Measurements from ENCODE around the gene DTNB. TPM values are rescaled to one million over a fixed set of nuclear protein-coding genes. Genes with fewer than 3 reads are reported as not detected.

DTNB gene
- total and polyA plus RNA-seq, 2 donors (not counting 1 experiment from before 2014, with no cell fraction given) = 25.7 to 37.3 TPM

- intact Hi-C loops (cut with micrococcal nuclease) = no loop called here
- Histone ChIP-seq H3K4me2 (replicated peaks; ENCODE audit: low read depth, low read length, poor library complexity, severe bottlenecking) (no peak overlapping the region), H3K9ac (ENCODE audit: low read length) (no peak overlapping the region), H3K27ac (ENCODE audit: low read length in 2 of 2) (no peak overlapping the region), H3K36me3 (replicated peaks in 1 of 2; ENCODE audit: control extremely low read depth in 1 of 2, control insufficient read depth in 1 of 2, extremely low read depth in 1 of 2, insufficient read depth in 2 of 2, low read length in 1 of 2) (no peaks in the 10 kb centered on the region), H4K20me1 (ENCODE audit: control insufficient read depth, insufficient read depth, low read length, poor library complexity, severe bottlenecking) (no peaks in the 10 kb centered on the region), H3K9me3 (ENCODE audit: control extremely low read depth in 1 of 3, control insufficient read depth in 2 of 3, insufficient read depth in 1 of 3, low read length in 2 of 3) (no peaks in the 10 kb centered on the region), H3K27me3 (replicated peaks in 1 of 4; ENCODE audit: control extremely low read depth in 1 of 4, control insufficient read depth in 3 of 4, insufficient read depth in 4 of 4, low read length in 3 of 4) (no peaks in the 10 kb centered on the region), H3K4me3 (ENCODE audit: control extremely low read depth in 1 of 5, extremely low read depth in 1 of 5, insufficient read depth in 1 of 5, low read depth in 2 of 5, low read length in 4 of 5) (no peak overlapping the region), H3K79me2 (ENCODE audit: control insufficient read depth, insufficient read depth, low read length) (no peaks in the 10 kb centered on the region), H3K4me1 (ENCODE audit: control insufficient read depth in 2 of 2, insufficient read depth in 2 of 2, low read length in 2 of 2) (no peaks in the 10 kb centered on the region), H2AFZ (ENCODE audit: insufficient read depth, low read depth, low read length, poor library complexity, severe bottlenecking) (no peak overlapping the region)
- DNase-seq (no peak), ATAC-seq (ENCODE audit: low read depth) (no peak)
- peaks cover 2% of the 10 kb centered on the region for H3K4me1 Mint-ChIP-seq
- H3K27ac Mint-ChIP-seq = no peak overlapping the region
- CTCF ChIA-PET = interaction anchor here (0.6 to 5.1 kb wide), 8 partner anchors 8 to 1540 kb away, joined by 3 to 155 read pairs (median 4); no protein-coding TSS in a partner anchor
- 96% methylated on average over 6 of the region's 9 CpGs for WGBS (ENCODE audit: insufficient coverage)
- no peaks in the 10 kb centered on the region for H3K9me3 Mint-ChIP-seq (ENCODE audit: insufficient read depth)
- H3K4me3 Mint-ChIP-seq = no peak overlapping the region
- H3K27me3 Mint-ChIP-seq = no peaks in the 10 kb centered on the region
- no peak for TF ChIP-seq CTCF (IDR thresholded peaks at IDR 0.05)
- TF ChIP-seq EZH2 (IDR thresholded peaks at IDR 0.05; ENCODE audit: borderline replicate concordance, insufficient read depth, low read depth, low read length, poor library complexity, severe bottlenecking) = no peak
- POLR2A ChIA-PET = no interaction called here
Measured at GRCh38 chr2:25701801-25702200, 28.4 kb upstream of the DTNB start.

DNA sequence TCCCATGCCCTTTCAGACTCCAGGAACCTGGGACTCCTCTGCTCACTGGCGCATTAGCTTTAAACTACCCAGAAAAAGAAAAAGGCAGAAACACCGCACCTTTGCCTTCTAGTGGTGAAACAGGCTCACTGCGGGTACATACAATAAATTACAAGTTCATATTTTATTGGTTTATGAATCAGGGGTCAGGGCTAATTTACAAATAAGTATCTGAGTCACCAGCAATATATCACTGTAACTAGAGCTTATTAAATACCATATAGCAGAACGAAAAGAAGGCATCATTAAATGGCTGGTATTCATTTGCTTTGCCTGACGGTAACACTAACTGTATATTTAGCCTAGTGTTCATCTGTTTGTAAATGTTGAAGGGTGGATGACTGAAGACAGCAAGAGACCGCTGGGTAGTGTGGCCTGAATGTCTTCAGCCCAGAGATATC, 26.9 kb upstream of the DTNB start:
- Histone ChIP-seq H3K27ac (ENCODE audit: low read length in 2 of 2) (no peak overlapping the region), H2AFZ (ENCODE audit: insufficient read depth, low read depth, low read length, poor library complexity, severe bottlenecking) (no peak overlapping the region), H3K36me3 (replicated peaks in 1 of 2; ENCODE audit: control extremely low read depth in 1 of 2, control insufficient read depth in 1 of 2, extremely low read depth in 1 of 2, insufficient read depth in 2 of 2, low read length in 1 of 2) (no peaks in the 10 kb centered on the region), H4K20me1 (ENCODE audit: control insufficient read depth, insufficient read depth, low read length, poor library complexity, severe bottlenecking) (no peaks in the 10 kb centered on the region), H3K9ac (ENCODE audit: low read length) (no peak overlapping the region), H3K4me3 (ENCODE audit: control extremely low read depth in 1 of 5, extremely low read depth in 1 of 5, insufficient read depth in 1 of 5, low read depth in 2 of 5, low read length in 4 of 5) (no peak overlapping the region), H3K79me2 (ENCODE audit: control insufficient read depth, insufficient read depth, low read length) (no peaks in the 10 kb centered on the region), H3K4me1 (ENCODE audit: control insufficient read depth in 2 of 2, insufficient read depth in 2 of 2, low read length in 2 of 2) (no peaks in the 10 kb centered on the region), H3K27me3 (replicated peaks in 1 of 4; ENCODE audit: control extremely low read depth in 1 of 4, control insufficient read depth in 3 of 4, insufficient read depth in 4 of 4, low read length in 3 of 4) (no peaks in the 10 kb centered on the region), H3K4me2 (replicated peaks; ENCODE audit: low read depth, low read length, poor library complexity, severe bottlenecking) (no peak overlapping the region), H3K9me3 (ENCODE audit: control extremely low read depth in 1 of 3, control insufficient read depth in 2 of 3, insufficient read depth in 1 of 3, low read length in 2 of 3) (no peaks in the 10 kb centered on the region)
- intact Hi-C loops (cut with micrococcal nuclease) = no loop called here
- POLR2A ChIA-PET = no interaction called here
- peak; percentile 51 for DNase-seq
- Mint-ChIP-seq H3K9me3 (ENCODE audit: insufficient read depth) (no peaks in the 10 kb centered on the region), H3K4me1 (peaks cover 2% of the 10 kb centered on the region), H3K27me3 (no peaks in the 10 kb centered on the region), H3K4me3 (no peak overlapping the region), H3K27ac (no peak overlapping the region)
- WGBS (ENCODE audit: insufficient coverage) = 50% methylated on average over 1 of the region's 6 CpGs
- CTCF ChIA-PET = interaction anchor here (0.7 to 5.1 kb wide), 17 partner anchors 10 to 536 kb away, joined by 3 to 155 read pairs (median 4); partner anchors contain the start of gene DTNB
- peak; percentile 57 for ATAC-seq (ENCODE audit: low read depth)
- TF ChIP-seq EZH2 (IDR thresholded peaks at IDR 0.05; ENCODE audit: borderline replicate concordance, insufficient read depth, low read depth, low read length, poor library complexity, severe bottlenecking) (no peak), CTCF (IDR thresholded peaks at IDR 0.05) (peak; percentile 80)

All from B cell (primary cell).